PC-3 (cell line): ENCODE data around the gene CFAP97D1. TPM values are rescaled to one million over a fixed set of nuclear protein-coding genes. Genes with fewer than 3 reads are reported as not detected.

Source experiments
- ATAC-seq: fragments of 200-7000 bp; cut with Tn5 transposase; 2 replicates; pipeline ENCODE4 v1.9.1; 2020; ENCODE audit warnings: mild to moderate bottlenecking, moderate library complexity
- BruUV-seq: library from RNA; stranded (reverse); fragments of 400-500 nt; replicated peaks from 2 replicates; lab custom pipeline; 2021; lab: Mats Ljungman, UMichigan
- CTCF ChIA-PET: fragments of 300-600 bp; sonication (Branson Sonifier 250); formaldehyde crosslinking; loops from one replicate; lab custom pipeline; 2022; ENCODE audit warnings: antibody characterized with exemption; lab: Charles Lee
- POLR2A ChIA-PET: fragments of 300-600 bp; sonication (Branson Sonifier 250); formaldehyde crosslinking; loops from one replicate; lab custom pipeline; 2022; ENCODE audit warnings: antibody characterized with exemption; ENCODE audit not compliant: unreplicated experiment; lab: Charles Lee
- DNase-seq: peaks from one replicate; pipeline ENCODE4 v3.0.0-alpha.2; 2015
- H2AFZ ChIP-seq: fragments of 300-600 bp; sonication (generic); 2 replicates; pipeline ENCODE4 v1.6.0; 2016; ENCODE audit warnings: antibody characterized with exemption, low read length
- H3F3A ChIP-seq: fragments of 300-600 bp; sonication (generic); one replicate; pipeline ENCODE4 v1.6.0; 2017; ENCODE audit warnings: antibody characterized with exemption, low read length, control low read depth, mild to moderate bottlenecking; ENCODE audit not compliant: unreplicated experiment
- H3K27ac ChIP-seq: fragments of 300-600 bp; sonication (generic); 2 replicates; pipeline ENCODE4 v1.5.1; 2016; ENCODE audit warnings: mild to moderate bottlenecking, low read length
- H3K27me3 ChIP-seq: fragments of 300-600 bp; sonication (generic); 2 replicates; pipeline ENCODE4 v1.6.1; 2016; ENCODE audit warnings: low read length, mixed read lengths
- H3K36me3 ChIP-seq: fragments of 300-600 bp; sonication (generic); 2 replicates; pipeline ENCODE4 v1.6.1; 2016; ENCODE audit warnings: low read depth, mixed run types, low read length, mixed read lengths
- H3K4me1 ChIP-seq: fragments of 300-600 bp; sonication (generic); 2 replicates; pipeline ENCODE4 v1.5.1; 2016; ENCODE audit warnings: low read length; ENCODE audit not compliant: insufficient read depth
- H3K4me2 ChIP-seq: fragments of 300-600 bp; sonication (generic); 2 replicates; pipeline ENCODE4 v1.6.0; 2016; ENCODE audit warnings: low read length
- H3K4me3 ChIP-seq: fragments of 300-600 bp; sonication (generic); 2 replicates; pipeline ENCODE4 v1.5.1; 2016; ENCODE audit warnings: mild to moderate bottlenecking, low read length, mixed read lengths
- H3K79me2 ChIP-seq: fragments of 300-600 bp; sonication (generic); 2 replicates; pipeline ENCODE4 v1.6.1; 2017; ENCODE audit warnings: low read length, mixed read lengths
- H3K9ac ChIP-seq: fragments of 300-600 bp; sonication (generic); 2 replicates; pipeline ENCODE4 v1.6.0; 2016; ENCODE audit warnings: mild to moderate bottlenecking, low read length
- H3K9me2 ChIP-seq: fragments of 300-600 bp; sonication (generic); replicated peaks from 2 replicates; pipeline ENCODE4 v1.6.1; 2016; ENCODE audit warnings: mixed run types, low read length, mixed read lengths
- H3K9me3 ChIP-seq: fragments of 300-600 bp; sonication (generic); 2 replicates; pipeline ENCODE4 v1.6.1; 2016; ENCODE audit warnings: low read length, mixed read lengths
- H4K20me1 ChIP-seq: fragments of 300-600 bp; sonication (generic); 2 replicates; pipeline ENCODE4 v1.6.1; 2016; ENCODE audit warnings: low read length, mixed read lengths
- EZH2 ChIP-seq: fragments of 300-600 bp; sonication (generic); IDR thresholded peaks from one replicate; pipeline ENCODE4 v1.6.1; 2017; ENCODE audit warnings: antibody characterized with exemption, mild to moderate bottlenecking, low read length; ENCODE audit not compliant: unreplicated experiment
- EZH2phosphoT487 ChIP-seq: fragments of 300-600 bp; sonication (generic); IDR thresholded peaks from 2 replicates; pipeline ENCODE4 v1.6.1; 2018; ENCODE audit warnings: mild to moderate bottlenecking, antibody characterized with exemption, low read length, borderline replicate concordance
- intact Hi-C: fragments of 100-400 bp; cut with micrococcal nuclease; formaldehyde crosslinking; loops from 2 replicates; pipeline ENCODE4 v1.9.0; 2023
- total RNA-seq: library from RNA; depleted of rRNA; stranded (reverse); fragments of >200 nt; gene quantifications from 2 replicates; pipeline ENCODE4 v1.2.3, GENCODE V29; 2014
- TF ChIP-seq, protein P1 (sequence below): fragments of 300-600 bp; sonication (generic); conservative IDR thresholded peaks from 2 replicates; pipeline ENCODE4 v1.5.1; 2017; ENCODE audit warnings: antibody characterized with exemption, low read depth, mild to moderate bottlenecking, low read length

The CFAP97D1 gene
- total RNA-seq, 1 experiment from 2014 or later, result 0.29 TPM

DNA sequence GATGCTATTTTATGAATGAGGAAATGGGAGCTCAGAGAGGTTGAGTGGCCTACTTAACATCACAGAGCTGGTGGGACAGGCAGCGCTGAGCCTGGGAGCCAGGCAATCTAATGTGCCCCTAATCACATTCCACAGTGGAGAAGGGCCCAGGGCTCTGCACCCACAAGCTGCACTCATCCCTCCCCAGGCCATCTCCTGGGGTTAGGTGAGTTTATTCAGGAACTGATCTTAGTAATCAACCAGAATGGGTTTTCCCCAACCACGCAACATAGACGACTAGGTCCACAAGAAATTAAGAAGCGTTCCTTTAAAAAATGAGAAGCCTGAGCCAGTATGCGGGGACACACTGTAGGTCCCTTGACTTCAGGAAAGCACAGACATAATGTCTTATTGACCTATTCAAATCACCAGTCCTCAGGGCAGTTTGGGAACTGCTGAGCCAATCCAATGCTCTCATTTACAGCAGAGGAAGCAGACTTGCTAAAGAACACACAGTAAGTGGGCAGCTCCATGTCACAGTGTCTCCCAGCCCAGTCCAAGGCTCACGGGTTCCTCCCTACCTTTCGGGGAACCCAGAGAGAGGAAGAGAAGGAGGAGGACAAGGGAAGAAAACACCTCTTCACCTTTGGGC lies 50.4 kb downstream of the CFAP97D1 start:
- Histone ChIP-seq H3K79me2 (peaks cover 16% of the 10 kb centered on the region), H3K9me3 (no peaks in the 10 kb centered on the region), H3K4me2 (no peak overlapping the region), H3K4me3 (no peak overlapping the region), H3K4me1 (peaks cover 25% of the 10 kb centered on the region), H3K36me3 (peaks cover 29% of the 10 kb centered on the region), H3K27me3 (no peaks in the 10 kb centered on the region), H2AFZ (no peak overlapping the region), H3F3A (no peaks in the 10 kb centered on the region), H3K27ac (no peak overlapping the region), H3K9ac (no peak overlapping the region), H3K9me2 (no peaks in the 10 kb centered on the region), H4K20me1 (no peaks in the 10 kb centered on the region)
- TF ChIP-seq, protein P1, sequence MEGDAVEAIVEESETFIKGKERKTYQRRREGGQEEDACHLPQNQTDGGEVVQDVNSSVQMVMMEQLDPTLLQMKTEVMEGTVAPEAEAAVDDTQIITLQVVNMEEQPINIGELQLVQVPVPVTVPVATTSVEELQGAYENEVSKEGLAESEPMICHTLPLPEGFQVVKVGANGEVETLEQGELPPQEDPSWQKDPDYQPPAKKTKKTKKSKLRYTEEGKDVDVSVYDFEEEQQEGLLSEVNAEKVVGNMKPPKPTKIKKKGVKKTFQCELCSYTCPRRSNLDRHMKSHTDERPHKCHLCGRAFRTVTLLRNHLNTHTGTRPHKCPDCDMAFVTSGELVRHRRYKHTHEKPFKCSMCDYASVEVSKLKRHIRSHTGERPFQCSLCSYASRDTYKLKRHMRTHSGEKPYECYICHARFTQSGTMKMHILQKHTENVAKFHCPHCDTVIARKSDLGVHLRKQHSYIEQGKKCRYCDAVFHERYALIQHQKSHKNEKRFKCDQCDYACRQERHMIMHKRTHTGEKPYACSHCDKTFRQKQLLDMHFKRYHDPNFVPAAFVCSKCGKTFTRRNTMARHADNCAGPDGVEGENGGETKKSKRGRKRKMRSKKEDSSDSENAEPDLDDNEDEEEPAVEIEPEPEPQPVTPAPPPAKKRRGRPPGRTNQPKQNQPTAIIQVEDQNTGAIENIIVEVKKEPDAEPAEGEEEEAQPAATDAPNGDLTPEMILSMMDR, result no peak
- TF ChIP-seq EZH2, result no peak
- no peak for TF ChIP-seq EZH2phosphoT487
- BruUV-seq, result no TSS peak
- POLR2A ChIA-PET, result no interaction called here
- CTCF ChIA-PET, result no interaction called here
- intact Hi-C loops, result no loop called here
- DNase-seq (no peak), ATAC-seq (no peak)

DNA sequence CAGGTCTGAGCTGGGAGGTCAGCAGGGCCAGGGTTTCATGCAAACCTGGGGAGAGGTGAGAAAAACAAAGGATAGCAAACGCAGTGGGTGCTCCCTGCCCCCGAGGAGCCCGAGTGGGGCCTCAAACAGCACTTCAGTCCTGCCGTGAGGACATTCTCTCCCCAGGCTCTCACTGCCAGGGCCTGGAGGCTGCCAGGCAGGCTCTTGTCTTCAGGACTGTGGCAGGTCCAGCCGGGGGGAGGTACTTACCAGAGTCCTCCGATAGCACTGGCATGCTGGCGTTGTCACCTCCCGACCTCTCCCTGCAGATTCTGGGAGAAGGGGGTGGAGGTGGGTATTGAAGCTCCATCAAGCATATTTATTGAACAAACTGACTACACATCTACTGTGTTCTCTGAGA lies 51.4 kb downstream of the CFAP97D1 start:
- peak overlapping the region; percentile 80 for H3K4me3 ChIP-seq
- no peaks in the 10 kb centered on the region for H3K9me3 ChIP-seq
- DNase-seq, result no peak
- peaks cover 25% of the 10 kb centered on the region for H3K4me1 ChIP-seq
- peak overlapping the region; percentile 80 for H3K9ac ChIP-seq
- POLR2A ChIA-PET, result interaction anchor here (0.6 kb wide), 1 partner anchor 314 kb away, joined by 3 read pairs; no protein-coding TSS in a partner anchor
- no peak overlapping the region for H3K27ac ChIP-seq
- no TSS peak for BruUV-seq
- no peaks in the 10 kb centered on the region for H4K20me1 ChIP-seq
- no peaks in the 10 kb centered on the region for H3F3A ChIP-seq
- H2AFZ ChIP-seq, result no peak overlapping the region
- H3K9me2 ChIP-seq, result no peaks in the 10 kb centered on the region
- H3K27me3 ChIP-seq, result no peaks in the 10 kb centered on the region
- CTCF ChIA-PET, result no interaction called here
- peaks cover 20% of the 10 kb centered on the region for H3K36me3 ChIP-seq
- ATAC-seq, result no peak
- TF ChIP-seq EZH2phosphoT487 (no peak), EZH2 (no peak)
- TF ChIP-seq, protein P1, result no peak
- H3K79me2 ChIP-seq, result peaks cover 16% of the 10 kb centered on the region
- intact Hi-C loops, result no loop called here
- H3K4me2 ChIP-seq, result peak overlapping the region; percentile 83
